Peyer's patch (tissue), 4 donors: ENCODE results near the gene PARP1. TPM values are rescaled to one million over a fixed set of nuclear protein-coding genes. Genes with fewer than 3 reads are reported as not detected.

Experiments used
- DNase-seq, 3 donors: peaks; one replicate each; pipeline ENCODE4 v3.0.0-alpha.2; 2017 to 2019
- H3K27ac ChIP-seq, 4 donors: fragments of 200-600 bp; sonication (generic); one replicate each; pipeline ENCODE4 v1.5.1; 2016 to 2019
- H3K27me3 ChIP-seq, 2 donors: fragments of 200-600 bp; sonication (generic); one replicate each; pipeline ENCODE4 v1.5.1; 2019
- H3K36me3 ChIP-seq, 3 donors: fragments of 200-600 bp; sonication (generic); one replicate each; pipeline ENCODE4 v1.5.1; 2016 to 2019
- H3K4me1 ChIP-seq, 4 donors: fragments of 200-600 bp; sonication (generic); one replicate each; pipeline ENCODE4 v1.5.1; 2016 to 2019
- H3K4me3 ChIP-seq, 4 donors: fragments of 200-600 bp; sonication (generic); 1 replicate in 3 of 4; 2 replicates in 1 of 4; pipeline ENCODE4 v1.5.1; 2016 to 2019; ENCODE audit warnings: mild to moderate bottlenecking in 1 of 4
- H3K9me3 ChIP-seq, 4 donors: fragments of 200-600 bp; sonication (generic); one replicate each; pipeline ENCODE4 v1.5.1; 2016 to 2019; ENCODE audit warnings: mild to moderate bottlenecking in 1 of 4
- CTCF ChIP-seq, 6 experiments: fragments of 450-650 bp in 4 of 6; fragments of 200-600 bp in 2 of 6; sonication (generic) in 1 of 6; IDR thresholded peaks; one replicate each; pipeline ENCODE4 v1.5.1; 2017 to 2019; ENCODE audit warnings: antibody characterized with exemption in 6 of 6, mild to moderate bottlenecking in 3 of 6, moderate library complexity in 1 of 6
- POLR2A ChIP-seq, 2 donors: fragments of 450-650 bp; IDR thresholded peaks; one replicate each; pipeline ENCODE4 v1.5.1; 2017; ENCODE audit warnings: antibody characterized with exemption in 2 of 2, mild to moderate bottlenecking in 2 of 2, moderate library complexity in 2 of 2
- total RNA-seq, 4 donors: library from RNA; depleted of rRNA; stranded (reverse); fragments of >200 nt; gene quantifications; one replicate each; pipeline ENCODE4 v1.1.0, GENCODE V29; 2016

Gene PARP1
- total RNA-seq, 4 donors from 2014 or later = 25.2 to 145 (median 54.4) TPM

GRCh38 chr1:226365831-226366231 lies 42.1 kb downstream of the PARP1 start:
- TF ChIP-seq POLR2A (IDR thresholded peaks at IDR 0.05) (no peak), CTCF (IDR thresholded peaks at IDR 0.05) (no peak)
- Histone ChIP-seq H3K27ac (no peak overlapping the region), H3K27me3 (no peaks in the 10 kb centered on the region), H3K4me3 (no peak overlapping the region), H3K4me1 (peaks cover 0 to 6% (median 0%) of the 10 kb centered on the region in 4 donors), H3K36me3 (peaks cover 0 to 98% (median 0%) of the 10 kb centered on the region in 3 donors), H3K9me3 (no peaks in the 10 kb centered on the region)
- no peak for DNase-seq

GRCh38 chr1:226364901-226365565 lies 42.9 kb downstream of the PARP1 start:
- Histone ChIP-seq H3K27ac (no peak overlapping the region), H3K4me3 (no peak overlapping the region), H3K9me3 (no peaks in the 10 kb centered on the region), H3K4me1 (peaks cover 0 to 6% (median 0%) of the 10 kb centered on the region in 4 donors), H3K27me3 (no peaks in the 10 kb centered on the region), H3K36me3 (peaks cover 0 to 98% (median 0%) of the 10 kb centered on the region in 3 donors)
- no peak for DNase-seq
- TF ChIP-seq CTCF (IDR thresholded peaks at IDR 0.05) = no peak
- no peak for TF ChIP-seq POLR2A (IDR thresholded peaks at IDR 0.05)

- Histone ChIP-seq H3K27ac (no peak overlapping the region), H3K9me3 (no peaks in the 10 kb centered on the region), H3K4me1 (peaks cover 0 to 6% (median 0%) of the 10 kb centered on the region in 4 donors), H3K36me3 (peaks cover 0 to 98% (median 0%) of the 10 kb centered on the region in 3 donors), H3K4me3 (no peak overlapping the region), H3K27me3 (no peaks in the 10 kb centered on the region)
- TF ChIP-seq CTCF (IDR thresholded peaks at IDR 0.05) (no peak), POLR2A (IDR thresholded peaks at IDR 0.05) (no peak)
- DNase-seq = no peak
These were observed 43.4 kb downstream of the PARP1 start for GRCh38 chr1:226364514-226364899.

GRCh38 chr1:226363801-226364513 lies 43.9 kb downstream of the PARP1 start:
- Histone ChIP-seq H3K4me1 (peaks cover 0 to 6% (median 0%) of the 10 kb centered on the region in 4 donors), H3K4me3 (no peak overlapping the region), H3K27me3 (no peaks in the 10 kb centered on the region), H3K9me3 (no peaks in the 10 kb centered on the region), H3K27ac (no peak overlapping the region), H3K36me3 (peaks cover 0 to 98% (median 0%) of the 10 kb centered on the region in 3 donors)
- no peak for DNase-seq
- TF ChIP-seq POLR2A (IDR thresholded peaks at IDR 0.05) (no peak), CTCF (IDR thresholded peaks at IDR 0.05) (no peak)

- Histone ChIP-seq H3K27ac (no peak overlapping the region), H3K4me3 (no peak overlapping the region), H3K4me1 (no peaks in the 10 kb centered on the region), H3K36me3 (peaks cover 0 to 90% (median 0%) of the 10 kb centered on the region in 3 donors), H3K27me3 (no peaks in the 10 kb centered on the region), H3K9me3 (no peaks in the 10 kb centered on the region)
- no peak for TF ChIP-seq POLR2A (IDR thresholded peaks at IDR 0.05)
- no peak for TF ChIP-seq CTCF (IDR thresholded peaks at IDR 0.05)
- no peak for DNase-seq
These were observed 44.9 kb downstream of the PARP1 start for GRCh38 chr1:226362891-226363447.
